CD4-positive, alpha-beta T cell (primary cell): ENCODE measurements around the gene INPP5A. TPM values are rescaled to one million over a fixed set of nuclear protein-coding genes. Genes with fewer than 3 reads are reported as not detected.

Experiments used
- ATAC-seq: fragments of 200-7000 bp; cut with Tn5 transposase; one replicate; pipeline ENCODE4 v1.10.0; 2022; ENCODE audit warnings: mild to moderate bottlenecking; ENCODE audit not compliant: poor library complexity
- CTCF ChIA-PET: fragments of 350-600 bp; sonication (Branson Sonifier 250); formaldehyde crosslinking; loops from one replicate; lab custom pipeline; 2021; ENCODE audit warnings: antibody characterized with exemption, inconsistent platforms; lab: Charles Lee
- POLR2A ChIA-PET: fragments of 350-600 bp; sonication (Branson Sonifier 250); formaldehyde crosslinking; loops from one replicate; lab custom pipeline; 2021; ENCODE audit warnings: antibody characterized with exemption, inconsistent platforms; lab: Charles Lee
- DNase-seq, 14 experiments: peaks; one replicate each; pipeline ENCODE4 v3.0.0-alpha.2; 2013 to 2020; ENCODE audit warnings: mixed read lengths in 2 of 14
- H3K27ac ChIP-seq, 2 donors: one replicate each; pipeline versions ENCODE4 v1.5.1 to v1.7.0; 2013; ENCODE audit warnings: low read length in 2 of 2, low read depth in 1 of 2, mild to moderate bottlenecking in 1 of 2
- H3K27me3 ChIP-seq, 2 experiments: 1 replicate in 1 of 2; 2 replicates in 1 of 2; pipeline versions ENCODE4 v1.6.1 to v1.7.0; 2013; ENCODE audit warnings: low read length in 2 of 2, control low read depth in 1 of 2, mild to moderate bottlenecking in 1 of 2, moderate library complexity in 1 of 2; ENCODE audit not compliant: insufficient read depth in 2 of 2, control insufficient read depth in 1 of 2
- H3K36me3 ChIP-seq: one replicate; pipeline ENCODE4 v1.6.1; 2013; ENCODE audit warnings: low read length, control low read depth; ENCODE audit not compliant: insufficient read depth
- H3K4me1 ChIP-seq: one replicate; pipeline ENCODE4 v1.6.1; 2013; ENCODE audit warnings: low read length, control low read depth; ENCODE audit not compliant: insufficient read depth
- H3K4me3 ChIP-seq: one replicate; pipeline ENCODE4 v1.5.1; 2013; ENCODE audit warnings: mild to moderate bottlenecking, low read length, moderate library complexity
- H3K9me3 ChIP-seq, 2 experiments: 1 replicate in 1 of 2; 2 replicates in 1 of 2; pipeline versions ENCODE4 v1.6.1 to v1.7.0; 2013; ENCODE audit warnings: low read length in 2 of 2, mild to moderate bottlenecking in 2 of 2, control low read depth in 1 of 2, moderate library complexity in 1 of 2; ENCODE audit not compliant: control insufficient read depth in 1 of 2, insufficient read depth in 1 of 2
- H3K27ac Mint-ChIP-seq: one replicate; pipeline ENCODE4 v1.8.0; 2020; ENCODE audit warnings: mixed read lengths
- H3K27me3 Mint-ChIP-seq: one replicate; pipeline ENCODE4 v1.8.0; 2021; ENCODE audit warnings: mixed read lengths
- H3K36me3 Mint-ChIP-seq: one replicate; pipeline ENCODE4 v1.8.0; 2021; ENCODE audit warnings: low read depth, mixed read lengths
- H3K4me1 Mint-ChIP-seq: one replicate; pipeline ENCODE4 v1.8.0; 2021; ENCODE audit warnings: low read depth, mixed read lengths
- H3K4me3 Mint-ChIP-seq: one replicate; pipeline ENCODE4 v1.8.0; 2020; ENCODE audit warnings: mild to moderate bottlenecking, mixed read lengths
- H3K9me3 Mint-ChIP-seq: one replicate; pipeline ENCODE4 v1.8.0; 2020; ENCODE audit warnings: mixed read lengths
- intact Hi-C, 2 experiments: fragments of 100-400 bp; cut with DNase I in 1 of 2; cut with micrococcal nuclease in 1 of 2; formaldehyde crosslinking; loops; one replicate each; pipeline versions ENCODE4 v1.15.1 to v1.9.0; 2023 to 2025; cut with DNase I, micrococcal nuclease
- total RNA-seq, 174 experiments: library from RNA in 2 of 174; stranded (reverse) in 2 of 174; gene quantifications; one replicate each; pipeline ENCODE4 v1.2.3 and lab custom pipeline; 2021 to 2026
- TF ChIP-seq, protein P1 (sequence below): fragments of 200-600 bp; IDR thresholded peaks from one replicate; pipeline ENCODE4 v1.8.0; 2022; ENCODE audit warnings: antibody characterized with exemption, mild to moderate bottlenecking

INPP5A gene
- total RNA-seq, 2 experiments from 2014 or later = 22.0 to 24.8 TPM

DNA sequence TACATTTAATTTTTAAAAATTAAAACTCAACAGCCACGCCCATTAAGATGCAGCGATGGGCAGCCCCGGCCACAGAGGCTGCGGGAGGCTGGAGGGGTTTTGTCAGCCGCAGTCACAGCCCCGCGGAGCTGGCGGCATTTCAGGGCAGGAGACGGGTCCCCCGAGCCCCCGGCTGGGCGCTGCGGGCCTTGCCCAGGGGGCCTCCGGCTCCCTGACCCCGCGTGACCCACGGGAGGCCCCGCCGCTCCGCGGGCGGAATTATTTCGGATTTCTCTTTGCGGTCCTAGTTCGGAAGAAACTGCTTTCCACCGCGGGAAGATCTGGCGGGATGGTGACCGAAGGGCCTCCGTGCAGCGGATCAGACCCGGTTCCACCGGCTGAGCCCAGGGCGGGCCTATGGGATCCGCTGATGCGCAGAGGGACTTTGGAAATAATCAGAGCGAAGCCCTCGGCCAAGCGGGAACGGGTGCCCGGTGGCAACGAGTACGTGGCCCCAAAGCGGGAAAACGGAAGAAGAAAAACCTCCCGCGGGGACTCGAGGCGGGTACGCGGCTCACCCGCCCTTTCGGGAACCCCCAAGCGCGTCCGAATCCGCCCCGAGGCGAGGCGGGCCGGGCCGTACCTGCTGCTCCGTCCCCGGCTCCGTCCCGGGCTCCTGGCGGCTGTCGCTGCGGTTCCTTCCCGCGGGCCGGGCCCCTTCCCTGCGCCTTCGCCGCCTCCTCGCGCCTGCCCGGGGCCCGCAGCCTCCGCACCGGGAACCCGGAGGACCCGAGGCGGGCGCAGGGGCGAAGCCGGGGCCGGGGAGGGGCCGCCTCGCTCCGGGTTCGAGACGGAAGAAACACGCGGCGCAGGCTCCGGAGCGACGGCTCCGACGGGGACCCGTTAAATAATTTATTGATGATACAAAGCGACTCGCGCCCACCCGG lies 246.6 kb downstream of the INPP5A start:
- Mint-ChIP-seq H3K4me1 (peaks cover 9% of the 10 kb centered on the region), H3K36me3 (peaks cover 33% of the 10 kb centered on the region), H3K9me3 (no peaks in the 10 kb centered on the region), H3K27me3 (peaks cover 12% of the 10 kb centered on the region), H3K27ac (no peak overlapping the region), H3K4me3 (no peak overlapping the region)
- intact Hi-C loops = no loop called here
- ATAC-seq (no peak), DNase-seq (no peak)
- POLR2A ChIA-PET = no interaction called here
- H3K27ac ChIP-seq = no peak overlapping the region
- TF ChIP-seq, protein P1, sequence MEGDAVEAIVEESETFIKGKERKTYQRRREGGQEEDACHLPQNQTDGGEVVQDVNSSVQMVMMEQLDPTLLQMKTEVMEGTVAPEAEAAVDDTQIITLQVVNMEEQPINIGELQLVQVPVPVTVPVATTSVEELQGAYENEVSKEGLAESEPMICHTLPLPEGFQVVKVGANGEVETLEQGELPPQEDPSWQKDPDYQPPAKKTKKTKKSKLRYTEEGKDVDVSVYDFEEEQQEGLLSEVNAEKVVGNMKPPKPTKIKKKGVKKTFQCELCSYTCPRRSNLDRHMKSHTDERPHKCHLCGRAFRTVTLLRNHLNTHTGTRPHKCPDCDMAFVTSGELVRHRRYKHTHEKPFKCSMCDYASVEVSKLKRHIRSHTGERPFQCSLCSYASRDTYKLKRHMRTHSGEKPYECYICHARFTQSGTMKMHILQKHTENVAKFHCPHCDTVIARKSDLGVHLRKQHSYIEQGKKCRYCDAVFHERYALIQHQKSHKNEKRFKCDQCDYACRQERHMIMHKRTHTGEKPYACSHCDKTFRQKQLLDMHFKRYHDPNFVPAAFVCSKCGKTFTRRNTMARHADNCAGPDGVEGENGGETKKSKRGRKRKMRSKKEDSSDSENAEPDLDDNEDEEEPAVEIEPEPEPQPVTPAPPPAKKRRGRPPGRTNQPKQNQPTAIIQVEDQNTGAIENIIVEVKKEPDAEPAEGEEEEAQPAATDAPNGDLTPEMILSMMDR = no peak
- CTCF ChIA-PET = no interaction called here
- H3K27me3 ChIP-seq = peaks cover 19 to 46% of the 10 kb centered on the region in 2 experiments
- H3K9me3 ChIP-seq = peaks cover 0 to 40% of the 10 kb centered on the region in 2 experiments
- peaks cover 7% of the 10 kb centered on the region for H3K4me1 ChIP-seq
- peaks cover 10% of the 10 kb centered on the region for H3K36me3 ChIP-seq
- no peak overlapping the region for H3K4me3 ChIP-seq

DNA sequence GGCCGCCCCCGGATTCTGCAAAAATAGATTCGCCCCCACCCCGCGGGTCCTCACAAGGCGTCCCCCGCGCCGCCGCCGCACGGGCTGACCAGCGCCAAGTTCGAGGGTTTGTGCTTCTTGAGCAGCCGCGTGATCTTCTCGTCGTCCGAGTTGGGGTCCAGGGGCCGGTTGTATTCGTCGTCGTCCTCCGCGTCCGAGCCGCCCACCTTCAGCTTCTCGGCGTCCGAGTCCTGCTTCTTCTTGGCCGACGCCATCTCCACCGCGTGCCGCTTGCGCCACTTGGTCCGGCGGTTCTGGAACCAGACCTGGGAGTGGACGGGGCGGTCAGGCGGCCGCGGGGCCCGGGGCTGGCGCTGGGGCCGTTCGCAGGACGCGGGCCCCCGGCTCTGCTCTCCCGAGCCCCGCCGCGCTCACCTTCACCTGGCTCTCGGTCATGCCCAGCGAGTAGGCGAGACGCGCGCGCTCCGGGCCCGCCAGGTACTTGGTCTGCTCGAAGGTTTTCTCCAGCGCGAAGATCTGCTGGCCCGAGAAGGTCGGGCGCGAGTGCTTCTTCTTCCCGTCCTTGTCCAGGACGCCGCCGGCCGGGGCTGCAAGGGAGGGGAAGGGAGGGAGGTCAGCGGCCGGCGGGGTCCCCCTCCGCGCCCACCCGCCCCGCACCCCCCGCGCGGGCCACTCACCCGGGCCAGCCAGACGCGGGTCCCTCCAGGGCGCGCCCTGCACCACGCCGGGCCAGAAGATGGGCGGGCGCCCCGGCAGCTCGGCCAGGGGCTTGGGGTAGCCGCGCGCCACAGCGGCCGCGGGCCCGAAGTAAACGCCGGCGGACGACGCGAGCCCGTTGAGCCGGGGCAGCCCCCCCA lies 247.5 kb downstream of the INPP5A start:
- Histone ChIP-seq H3K27ac (no peak overlapping the region), H3K9me3 (peaks cover 0 to 40% of the 10 kb centered on the region in 2 experiments), H3K27me3 (peaks cover 22 to 55% of the 10 kb centered on the region in 2 experiments), H3K4me3 (no peak overlapping the region), H3K4me1 (peaks cover 7% of the 10 kb centered on the region), H3K36me3 (peaks cover 8% of the 10 kb centered on the region)
- Mint-ChIP-seq H3K27me3 (peaks cover 18% of the 10 kb centered on the region), H3K4me1 (peaks cover 9% of the 10 kb centered on the region), H3K36me3 (peaks cover 29% of the 10 kb centered on the region), H3K4me3 (no peak overlapping the region), H3K27ac (no peak overlapping the region), H3K9me3 (no peaks in the 10 kb centered on the region)
- DNase-seq (no peak), ATAC-seq (no peak)
- intact Hi-C loops = no loop called here
- TF ChIP-seq, protein P1 = no peak
- ChIA-PET CTCF (no interaction called here), POLR2A (no interaction called here)

DNA sequence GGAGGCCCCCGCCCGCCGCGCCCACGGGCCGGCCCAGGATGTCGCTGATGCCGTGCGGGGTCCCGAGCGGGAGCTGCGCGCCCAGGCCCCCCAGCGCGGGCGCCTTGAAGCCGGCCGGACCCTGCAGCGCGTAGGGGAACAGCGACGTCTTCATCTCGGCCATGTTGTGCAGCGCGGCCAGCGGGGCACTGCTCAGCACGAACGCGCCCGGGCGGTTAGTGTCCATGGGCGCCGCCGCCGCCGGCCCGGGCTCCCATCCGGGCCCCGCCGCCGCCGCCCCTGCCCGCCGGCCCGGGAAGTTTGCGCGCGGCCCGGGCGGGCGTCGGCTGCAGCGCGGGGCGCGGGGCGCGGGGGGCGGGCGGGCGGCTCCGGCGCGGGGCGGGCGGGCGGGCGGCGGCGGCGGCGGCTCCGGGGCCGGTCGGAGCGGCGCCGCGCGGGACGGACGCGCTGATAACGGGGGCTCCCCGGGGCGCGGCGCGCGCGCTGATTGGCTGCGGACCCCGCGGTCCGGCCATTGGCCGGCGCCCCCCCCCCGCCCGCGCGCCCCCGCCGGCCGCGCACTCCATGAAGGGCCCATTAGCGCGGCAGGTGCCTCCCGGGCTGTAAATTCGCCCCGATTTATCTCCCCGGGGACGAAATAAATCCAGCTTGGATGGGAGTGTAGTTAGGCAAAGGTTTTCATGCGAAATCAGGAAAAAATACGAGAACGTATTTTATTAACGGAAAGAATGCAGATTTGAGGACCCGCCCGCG lies 248.3 kb downstream of the INPP5A start, which contains the start of gene NKX6-2:
Gene NKX6-2, minus strand, starts transcription at position 425 of the 753 bp plus-strand sequence. Its CDS starts 199 bp downstream, at position 226.
- H3K27me3 Mint-ChIP-seq = peaks cover 18% of the 10 kb centered on the region
- H3K27ac Mint-ChIP-seq = no peak within 1 kb of the TSS
- Histone ChIP-seq H3K9me3 (peaks cover 0 to 35% of the 10 kb centered on the region in 2 experiments), H3K4me1 (peaks cover 7% of the 10 kb centered on the region), H3K27ac (no peak within 1 kb of the TSS), H3K36me3 (peaks cover 8% of the 10 kb centered on the region), H3K4me3 (no peak within 1 kb of the TSS), H3K27me3 (peaks cover 25 to 63% of the 10 kb centered on the region in 2 experiments)
- H3K4me1 Mint-ChIP-seq = peaks cover 9% of the 10 kb centered on the region
- no peak within 1 kb of the TSS for H3K4me3 Mint-ChIP-seq
- ChIA-PET CTCF (no interaction called here), POLR2A (no interaction called here)
- ATAC-seq (no peak), DNase-seq (no peak)
- H3K36me3 Mint-ChIP-seq = peaks cover 22% of the 10 kb centered on the region
- TF ChIP-seq, protein P1 = no peak
- intact Hi-C loops = no loop called here
- no peaks in the 10 kb centered on the region for H3K9me3 Mint-ChIP-seq
